Kidney (tissue), 14 donors: ENCODE data around the gene YBX2. TPM values are rescaled to one million over a fixed set of nuclear protein-coding genes. Genes with fewer than 3 reads are reported as not detected.

Source experiments
- DNase-seq, 5 donors: peaks; one replicate each; pipeline ENCODE4 v3.0.0-alpha.2; 2013 to 2020
- FAIRE-seq: peaks from 2 replicates; lab custom pipeline; 2012; peaks lifted over from hg19 to GRCh38; lab: Jason Lieb, UNC
- H3K27ac ChIP-seq, 2 donors: one replicate each; pipeline ENCODE4 v1.7.0; 2013; ENCODE audit warnings: low read depth in 2 of 2, low read length in 2 of 2, inconsistent platforms in 1 of 2
- H3K27me3 ChIP-seq: one replicate; pipeline ENCODE4 v1.7.1; 2013; ENCODE audit warnings: low read length, inconsistent platforms; ENCODE audit not compliant: control insufficient read depth, insufficient read depth
- H3K36me3 ChIP-seq, 3 donors: one replicate each; pipeline versions ENCODE4 v1.7.0 to v1.7.1; 2013; ENCODE audit warnings: low read length in 3 of 3, control low read depth in 1 of 3, inconsistent platforms in 1 of 3; ENCODE audit not compliant: insufficient read depth in 3 of 3, control insufficient read depth in 2 of 3
- H3K4me1 ChIP-seq, 3 donors: one replicate each; pipeline versions ENCODE4 v1.7.0 to v1.7.1; 2013; ENCODE audit warnings: low read length in 3 of 3, inconsistent platforms in 1 of 3, low read depth in 1 of 3; ENCODE audit not compliant: control insufficient read depth in 2 of 3, insufficient read depth in 2 of 3
- H3K4me3 ChIP-seq, 3 donors: one replicate each; pipeline versions ENCODE4 v1.7.0 to v1.8.1; 2013; ENCODE audit warnings: low read length in 3 of 3, control low read depth in 1 of 3, inconsistent platforms in 1 of 3
- H3K9ac ChIP-seq, 3 donors: one replicate each; pipeline versions ENCODE4 v1.7.0 to v1.7.1; 2013; ENCODE audit warnings: low read length in 3 of 3, control low read depth in 1 of 3, inconsistent platforms in 1 of 3
- H3K9me3 ChIP-seq, 3 donors: one replicate each; pipeline versions ENCODE4 v1.7.0 to v1.7.1; 2013; ENCODE audit warnings: low read length in 3 of 3, control low read depth in 1 of 3, inconsistent platforms in 1 of 3; ENCODE audit not compliant: control insufficient read depth in 2 of 3, insufficient read depth in 1 of 3
- intact Hi-C: fragments of 100-400 bp; cut with DNase I; formaldehyde crosslinking; loops from one replicate; pipeline ENCODE4 v1.11.1; 2022
- polyA plus RNA-seq: library from polyadenylated mRNA; stranded (reverse); fragments of 350-450 nt; fragmentation: Illumina TruSeq; extraction: RNeasy Lipid Tissue Mini Kit (QIAGEN cat#74804); gene quantifications from one replicate; pipeline ENCODE4 v1.2.3, GENCODE V29; 2014; ENCODE audit warnings: low read depth, low replicate concordance; ENCODE audit not compliant: insufficient read depth
- total RNA-seq: library from RNA; stranded (reverse); fragmentation: NEBNext Ultra II Directional; extraction: Animal tissue kit (Norgen Biotek cat#: 25700); gene quantifications from one replicate; pipeline ENCODE4 v1.2.1, GENCODE V29; 2021
- TF ChIP-seq, protein P1 (sequence below): IDR thresholded peaks from 3 replicates; pipeline ENCODE4 v1.5.1; 2012; ENCODE audit warnings: mild to moderate bottlenecking, moderate library complexity, borderline replicate concordance; ENCODE audit not compliant: insufficient read depth; ENCODE audit errors: extremely low read depth
- donor health status: control.
- donor health status: control.
- donor health status: control.
- donor health status: control.
- donor health status: control.
- donor health status: DM: yes; HTN: yes; CAD: no.
- donor health status: Normal renal cell carcinoma (clear cell type).

The YBX2 gene
- total and polyA plus RNA-seq, 2 donors from 2014 or later = 1.3 to 3.3 TPM

GRCh38 chr17:7317161-7317803 is 22.8 kb upstream of the YBX2 start:
- no peak overlapping the region for H3K9ac ChIP-seq
- H3K4me1 ChIP-seq = peaks cover 0 to 43% (median 15%) of the 10 kb centered on the region in 3 donors
- H3K4me3 ChIP-seq = no peak overlapping the region
- peaks cover 7 to 49% (median 35%) of the 10 kb centered on the region in 3 donors for H3K36me3 ChIP-seq
- FAIRE-seq = no peak
- H3K9me3 ChIP-seq = no peaks in the 10 kb centered on the region
- TF ChIP-seq, protein P1, sequence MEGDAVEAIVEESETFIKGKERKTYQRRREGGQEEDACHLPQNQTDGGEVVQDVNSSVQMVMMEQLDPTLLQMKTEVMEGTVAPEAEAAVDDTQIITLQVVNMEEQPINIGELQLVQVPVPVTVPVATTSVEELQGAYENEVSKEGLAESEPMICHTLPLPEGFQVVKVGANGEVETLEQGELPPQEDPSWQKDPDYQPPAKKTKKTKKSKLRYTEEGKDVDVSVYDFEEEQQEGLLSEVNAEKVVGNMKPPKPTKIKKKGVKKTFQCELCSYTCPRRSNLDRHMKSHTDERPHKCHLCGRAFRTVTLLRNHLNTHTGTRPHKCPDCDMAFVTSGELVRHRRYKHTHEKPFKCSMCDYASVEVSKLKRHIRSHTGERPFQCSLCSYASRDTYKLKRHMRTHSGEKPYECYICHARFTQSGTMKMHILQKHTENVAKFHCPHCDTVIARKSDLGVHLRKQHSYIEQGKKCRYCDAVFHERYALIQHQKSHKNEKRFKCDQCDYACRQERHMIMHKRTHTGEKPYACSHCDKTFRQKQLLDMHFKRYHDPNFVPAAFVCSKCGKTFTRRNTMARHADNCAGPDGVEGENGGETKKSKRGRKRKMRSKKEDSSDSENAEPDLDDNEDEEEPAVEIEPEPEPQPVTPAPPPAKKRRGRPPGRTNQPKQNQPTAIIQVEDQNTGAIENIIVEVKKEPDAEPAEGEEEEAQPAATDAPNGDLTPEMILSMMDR = no peak
- H3K27me3 ChIP-seq = no peaks in the 10 kb centered on the region
- intact Hi-C loops = no loop called here
- H3K27ac ChIP-seq = peak overlapping the region; percentile 14 to 32
- no peak for DNase-seq

DNA sequence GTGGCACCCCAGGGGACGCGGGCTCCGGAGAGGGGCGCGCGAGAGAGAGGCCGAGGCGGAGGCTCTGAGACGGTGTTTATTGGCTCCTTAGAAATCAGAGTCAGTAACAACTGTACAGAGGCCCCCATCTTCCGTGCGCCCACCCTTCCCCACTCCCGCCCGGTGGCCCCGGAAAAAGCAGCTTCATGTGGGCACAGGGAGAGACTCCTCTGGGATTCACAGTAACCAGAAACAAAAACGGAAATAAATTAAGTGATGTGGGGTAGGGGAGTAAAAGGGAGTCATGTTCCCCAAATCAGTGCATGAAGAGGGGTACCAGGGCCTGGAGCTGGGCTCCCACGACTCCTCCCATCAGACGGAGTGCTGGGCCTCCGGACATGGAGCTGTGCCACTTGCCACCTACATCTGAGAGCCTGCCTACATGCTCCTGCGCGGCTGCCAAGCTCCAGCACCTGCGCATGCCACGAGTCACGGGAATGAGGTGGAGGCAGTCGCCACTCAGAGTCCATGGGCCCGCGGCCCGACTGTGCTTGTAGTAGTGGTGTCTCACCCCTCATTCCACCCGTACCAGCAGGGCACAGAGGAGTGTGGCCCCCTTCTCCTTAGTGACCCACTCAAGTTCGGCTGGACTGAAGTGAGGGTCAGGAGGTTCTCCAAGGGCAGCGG is 21.3 kb upstream of the YBX2 start:
- Histone ChIP-seq H3K9me3 (no peaks in the 10 kb centered on the region), H3K9ac (peak overlapping the region; percentile 39 to 95 (median 55)), H3K36me3 (peaks cover 14 to 47% (median 41%) of the 10 kb centered on the region in 3 donors), H3K4me1 (peaks cover 0 to 34% (median 15%) of the 10 kb centered on the region in 3 donors), H3K4me3 (peak overlapping the region; percentile 50 to 93 (median 61)), H3K27me3 (no peaks in the 10 kb centered on the region), H3K27ac (peak overlapping the region; percentile 90 to 92)
- TF ChIP-seq, protein P1 = no peak
- DNase-seq (peak in 1 of 5 donors; percentile 65), FAIRE-seq (no peak)
- intact Hi-C loops = no loop called here

DNA sequence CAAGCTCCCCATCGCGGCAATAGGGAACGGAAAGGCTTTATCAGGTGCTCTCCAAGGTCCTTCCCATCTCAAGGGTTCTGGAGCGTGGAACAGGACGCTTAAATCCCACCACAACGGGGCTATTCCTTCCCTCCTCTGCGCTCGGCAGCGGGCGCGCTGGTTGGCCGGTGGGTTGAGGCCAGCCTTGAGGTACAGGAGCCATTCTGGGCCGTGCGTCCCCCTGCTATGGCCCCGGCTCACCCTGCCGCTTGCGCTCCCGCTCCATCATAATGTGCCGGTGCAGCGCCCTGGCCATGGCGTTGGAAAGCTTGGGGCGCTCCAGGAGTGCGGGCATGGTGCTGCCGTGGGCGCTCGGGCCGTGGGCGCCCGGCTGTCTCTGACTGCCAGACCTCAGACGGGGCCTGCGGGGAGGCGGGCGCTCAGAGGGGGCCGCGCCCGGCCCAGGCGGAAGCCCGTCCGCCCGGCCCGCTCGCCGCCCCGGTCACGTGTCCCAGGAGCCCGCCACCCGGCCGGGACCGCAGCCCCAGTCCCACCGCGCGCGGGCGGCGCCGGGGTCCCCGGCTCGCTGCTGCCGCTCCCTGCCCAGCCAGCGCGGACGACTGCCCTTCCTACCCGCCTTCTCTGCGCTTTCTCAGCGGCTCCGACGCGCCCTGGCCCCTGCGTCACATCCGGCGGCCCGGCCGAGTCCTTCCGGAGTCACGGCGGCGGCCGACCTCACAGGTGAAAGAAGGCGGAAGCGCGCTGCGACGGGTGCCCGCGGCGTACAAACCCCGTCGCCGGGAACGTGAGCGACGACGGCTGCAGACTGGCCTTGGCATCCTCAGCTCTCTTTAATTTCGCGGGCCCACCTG is 20.5 kb upstream of the YBX2 start, which contains the start of gene GPS2:
Gene GPS2, minus strand, starts transcription at position 642 of the 851 bp plus-strand sequence. Its CDS starts 308 bp downstream, at position 334.
- peak within 1 kb of the TSS; percentile 59 to 93 (median 79) for H3K4me3 ChIP-seq
- peaks cover 14 to 52% (median 44%) of the 10 kb centered on the region in 3 donors for H3K36me3 ChIP-seq
- H3K27me3 ChIP-seq = no peaks in the 10 kb centered on the region
- DNase-seq (peak; percentile 92 to 98 (median 94)), FAIRE-seq (no peak)
- TF ChIP-seq, protein P1 = no peak
- H3K9me3 ChIP-seq = no peaks in the 10 kb centered on the region
- H3K9ac ChIP-seq = peak within 1 kb of the TSS; percentile 39 to 95 (median 85)
- peaks cover 0 to 34% (median 15%) of the 10 kb centered on the region in 3 donors for H3K4me1 ChIP-seq
- intact Hi-C loops = no loop called here
- H3K27ac ChIP-seq = peak within 1 kb of the TSS; percentile 90 to 92
